ENCODE results near the gene ALDH9A1. TPM values are rescaled to one million over a fixed set of nuclear protein-coding genes. Genes with fewer than 3 reads are reported as not detected.

Gene ALDH9A1
- total and polyA plus RNA-seq, 7 donors: 39.5 to 98.5 (median 59.4) TPM

DNA sequence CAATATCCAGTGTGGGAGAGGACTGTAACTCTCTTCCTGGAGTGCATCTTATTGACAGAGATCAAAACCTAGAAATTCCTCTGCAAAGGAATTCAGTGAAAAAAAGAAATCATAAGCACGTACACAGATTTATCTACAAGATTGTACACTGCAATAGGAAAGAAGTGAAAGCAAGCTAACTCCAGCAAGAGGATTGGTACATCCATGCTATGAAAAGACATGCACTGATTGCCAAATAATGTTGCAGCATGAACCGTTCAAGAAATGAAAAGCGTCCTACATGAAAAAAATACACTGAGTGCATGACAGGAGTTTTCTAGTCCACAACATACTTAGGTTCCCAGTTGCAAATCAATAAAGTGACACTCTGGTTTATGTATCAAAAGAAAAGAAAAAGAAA, 69.2 kb downstream of the ALDH9A1 start:
- H3K9me3 ChIP-seq: no peaks in the 10 kb centered on the region
- 74 to 87% methylated on average over 3 of the region's 3 CpGs for WGBS, 2 donors
- H3K4me3 ChIP-seq: no peak overlapping the region
- no peaks in the 10 kb centered on the region for H3K27me3 ChIP-seq
- no peaks in the 10 kb centered on the region for H3K36me3 ChIP-seq
- H3K27ac ChIP-seq: no peak overlapping the region
- peaks cover 0 to 32% (median 27%) of the 10 kb centered on the region in 4 donors for H3K4me1 ChIP-seq
- no peak for DNase-seq
- intact Hi-C loops (cut with DNase I): no loop called here
- TF ChIP-seq, protein P1, sequence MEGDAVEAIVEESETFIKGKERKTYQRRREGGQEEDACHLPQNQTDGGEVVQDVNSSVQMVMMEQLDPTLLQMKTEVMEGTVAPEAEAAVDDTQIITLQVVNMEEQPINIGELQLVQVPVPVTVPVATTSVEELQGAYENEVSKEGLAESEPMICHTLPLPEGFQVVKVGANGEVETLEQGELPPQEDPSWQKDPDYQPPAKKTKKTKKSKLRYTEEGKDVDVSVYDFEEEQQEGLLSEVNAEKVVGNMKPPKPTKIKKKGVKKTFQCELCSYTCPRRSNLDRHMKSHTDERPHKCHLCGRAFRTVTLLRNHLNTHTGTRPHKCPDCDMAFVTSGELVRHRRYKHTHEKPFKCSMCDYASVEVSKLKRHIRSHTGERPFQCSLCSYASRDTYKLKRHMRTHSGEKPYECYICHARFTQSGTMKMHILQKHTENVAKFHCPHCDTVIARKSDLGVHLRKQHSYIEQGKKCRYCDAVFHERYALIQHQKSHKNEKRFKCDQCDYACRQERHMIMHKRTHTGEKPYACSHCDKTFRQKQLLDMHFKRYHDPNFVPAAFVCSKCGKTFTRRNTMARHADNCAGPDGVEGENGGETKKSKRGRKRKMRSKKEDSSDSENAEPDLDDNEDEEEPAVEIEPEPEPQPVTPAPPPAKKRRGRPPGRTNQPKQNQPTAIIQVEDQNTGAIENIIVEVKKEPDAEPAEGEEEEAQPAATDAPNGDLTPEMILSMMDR (IDR thresholded peaks at IDR 0.05): no peak
- TF ChIP-seq POLR2AphosphoS5 (IDR thresholded peaks at IDR 0.05) (no peak), POLR2A (IDR thresholded peaks at IDR 0.05) (no peak), EP300 (IDR thresholded peaks at IDR 0.05) (no peak)

DNA sequence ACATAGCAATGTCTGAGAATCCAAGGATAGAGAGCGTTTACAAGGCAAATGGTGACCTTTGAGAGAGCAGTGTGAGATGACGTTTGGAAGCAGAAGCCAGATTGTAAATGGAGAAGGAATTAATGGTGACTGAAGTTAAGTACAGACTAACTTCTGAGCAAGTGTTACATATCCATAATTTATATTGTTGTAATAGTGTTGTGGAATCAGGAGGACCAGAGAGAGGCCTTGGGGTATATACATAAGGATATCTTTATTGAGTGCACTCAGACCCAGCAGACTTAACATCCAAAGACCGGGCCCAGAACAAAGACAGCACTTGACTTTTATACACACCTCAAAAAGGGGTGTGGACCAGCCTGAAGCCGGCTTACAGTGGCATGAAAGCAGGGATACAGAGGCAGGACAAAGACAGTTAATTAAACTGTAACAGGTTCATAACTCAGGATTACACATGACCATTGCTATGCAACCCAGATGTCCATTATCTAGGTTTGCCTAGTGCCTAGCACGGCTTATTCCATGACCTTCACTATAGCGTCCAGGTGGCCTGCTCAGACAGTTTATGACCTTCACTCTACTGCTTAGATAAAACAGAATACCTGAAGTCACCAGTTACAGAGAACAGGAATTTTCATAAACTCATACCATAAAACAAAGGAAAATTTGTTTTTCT, 70.1 kb downstream of the ALDH9A1 start:
- 28 to 67% methylated on average over 6 of the region's 6 CpGs for WGBS, 2 donors
- DNase-seq: no peak
- H3K27ac ChIP-seq: no peak overlapping the region
- no peaks in the 10 kb centered on the region for H3K9me3 ChIP-seq
- no peaks in the 10 kb centered on the region for H3K27me3 ChIP-seq
- H3K4me1 ChIP-seq: peaks cover 0 to 23% (median 19%) of the 10 kb centered on the region in 4 donors
- intact Hi-C loops (cut with DNase I): no loop called here
- no peaks in the 10 kb centered on the region for H3K36me3 ChIP-seq
- H3K4me3 ChIP-seq: no peak overlapping the region
- TF ChIP-seq, protein P1 (IDR thresholded peaks at IDR 0.05): no peak
- TF ChIP-seq EP300 (IDR thresholded peaks at IDR 0.05) (no peak), POLR2A (IDR thresholded peaks at IDR 0.05) (no peak), POLR2AphosphoS5 (IDR thresholded peaks at IDR 0.05) (no peak)

GRCh38 chr1:165624441-165624840, 73.9 kb downstream of the ALDH9A1 start:
- H3K27ac ChIP-seq: no peak overlapping the region
- no peaks in the 10 kb centered on the region for H3K27me3 ChIP-seq
- intact Hi-C loops (cut with DNase I): no loop called here
- DNase-seq: no peak
- no peaks in the 10 kb centered on the region for H3K4me1 ChIP-seq
- H3K9me3 ChIP-seq: no peaks in the 10 kb centered on the region
- TF ChIP-seq, protein P1 (IDR thresholded peaks at IDR 0.05): no peak
- no peak for TF ChIP-seq POLR2AphosphoS5 (IDR thresholded peaks at IDR 0.05)
- no peaks in the 10 kb centered on the region for H3K36me3 ChIP-seq
- H3K4me3 ChIP-seq: no peak overlapping the region
- WGBS, 2 donors: 90 to 92% methylated on average over 4 of the region's 4 CpGs

DNA sequence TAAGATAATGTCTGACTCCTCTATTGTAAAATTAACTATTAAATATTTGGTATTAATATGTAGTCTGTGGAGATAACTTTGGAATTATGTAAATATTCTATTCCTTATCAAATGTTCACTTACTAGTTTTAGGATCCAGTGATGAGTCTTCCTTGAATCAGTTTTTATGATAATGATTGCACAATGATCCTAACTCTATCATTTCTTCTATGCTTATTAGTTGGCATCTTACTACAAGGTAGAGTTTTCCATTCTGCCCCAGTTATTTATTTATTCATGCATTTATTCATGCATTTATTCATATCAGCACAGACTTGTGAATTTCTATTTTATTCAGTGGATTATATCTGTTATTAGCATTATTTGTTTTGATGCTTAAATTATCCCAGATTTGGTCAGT, 74.7 kb downstream of the ALDH9A1 start:
- no peaks in the 10 kb centered on the region for H3K27me3 ChIP-seq
- no peak overlapping the region for H3K4me3 ChIP-seq
- intact Hi-C loops (cut with DNase I): no loop called here
- H3K9me3 ChIP-seq: no peaks in the 10 kb centered on the region
- TF ChIP-seq, protein P1 (IDR thresholded peaks at IDR 0.05): no peak
- TF ChIP-seq EP300 (IDR thresholded peaks at IDR 0.05): no peak
- TF ChIP-seq POLR2A (IDR thresholded peaks at IDR 0.05): no peak
- TF ChIP-seq POLR2AphosphoS5 (IDR thresholded peaks at IDR 0.05): no peak
- H3K4me1 ChIP-seq: no peaks in the 10 kb centered on the region
- no peak for DNase-seq
- no peaks in the 10 kb centered on the region for H3K36me3 ChIP-seq
- no peak overlapping the region for H3K27ac ChIP-seq

GRCh38 chr1:165619647-165620151, 78.7 kb downstream of the ALDH9A1 start:
- Histone ChIP-seq H3K27me3 (no peaks in the 10 kb centered on the region), H3K4me3 (no peak overlapping the region), H3K9me3 (no peaks in the 10 kb centered on the region), H3K27ac (no peak overlapping the region), H3K36me3 (no peaks in the 10 kb centered on the region), H3K4me1 (no peaks in the 10 kb centered on the region)
- DNase-seq: no peak
- intact Hi-C loops (cut with DNase I): no loop called here
- TF ChIP-seq POLR2AphosphoS5 (IDR thresholded peaks at IDR 0.05) (no peak), POLR2A (IDR thresholded peaks at IDR 0.05) (no peak)
- TF ChIP-seq, protein P1 (IDR thresholded peaks at IDR 0.05): no peak
- 67 to 83% methylated on average over 1 of the region's 1 CpG for WGBS, 2 donors
